ENCODE results near the gene DCDC1. TPM values are rescaled to one million over a fixed set of nuclear protein-coding genes. Genes with fewer than 3 reads are reported as not detected.

DCDC1 gene
- polyA plus RNA-seq, 2 of the 4 experiments (the other 2 are of a cell fraction): 2.8 to 9.5 TPM

DNA sequence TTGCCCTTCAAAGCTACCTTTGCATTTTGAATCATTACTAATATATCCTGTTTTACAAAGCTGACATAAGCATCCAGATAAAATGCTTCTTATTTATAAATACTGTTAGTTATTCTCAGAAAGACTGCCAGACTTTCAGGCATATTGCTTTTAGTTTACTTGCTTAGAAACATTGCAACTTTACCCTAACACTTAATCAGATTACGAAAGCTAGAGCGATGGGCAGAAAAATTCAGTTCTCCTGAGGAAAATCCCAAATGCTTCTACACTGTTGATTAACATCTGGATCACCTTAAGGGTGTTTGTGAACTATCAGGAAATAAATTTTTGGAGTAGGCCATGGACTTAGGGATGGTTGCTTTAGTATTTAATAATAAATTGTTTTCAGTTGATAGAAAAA, 493.7 kb downstream of the DCDC1 start (continued):
- TF ChIP-seq, protein P1, sequence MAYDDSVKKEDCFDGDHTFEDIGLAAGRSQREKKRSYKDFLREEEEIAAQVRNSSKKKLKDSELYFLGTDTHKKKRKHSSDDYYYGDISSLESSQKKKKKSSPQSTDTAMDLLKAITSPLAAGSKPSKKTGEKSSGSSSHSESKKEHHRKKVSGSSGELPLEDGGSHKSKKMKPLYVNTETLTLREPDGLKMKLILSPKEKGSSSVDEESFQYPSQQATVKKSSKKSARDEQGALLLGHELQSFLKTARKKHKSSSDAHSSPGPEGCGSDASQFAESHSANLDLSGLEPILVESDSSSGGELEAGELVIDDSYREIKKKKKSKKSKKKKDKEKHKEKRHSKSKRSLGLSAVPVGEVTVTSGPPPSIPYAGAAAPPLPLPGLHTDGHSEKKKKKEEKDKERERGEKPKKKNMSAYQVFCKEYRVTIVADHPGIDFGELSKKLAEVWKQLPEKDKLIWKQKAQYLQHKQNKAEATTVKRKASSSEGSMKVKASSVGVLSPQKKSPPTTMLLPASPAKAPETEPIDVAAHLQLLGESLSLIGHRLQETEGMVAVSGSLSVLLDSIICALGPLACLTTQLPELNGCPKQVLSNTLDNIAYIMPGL (CRISPR knock-in tag; IDR thresholded peaks at IDR 0.05; ENCODE audit: borderline replicate concordance): no peak
- TF ChIP-seq CHD2 (IDR thresholded peaks at IDR 0.05; ENCODE audit: low read length, partially characterized antibody): no peak
- TF ChIP-seq, protein P2, sequence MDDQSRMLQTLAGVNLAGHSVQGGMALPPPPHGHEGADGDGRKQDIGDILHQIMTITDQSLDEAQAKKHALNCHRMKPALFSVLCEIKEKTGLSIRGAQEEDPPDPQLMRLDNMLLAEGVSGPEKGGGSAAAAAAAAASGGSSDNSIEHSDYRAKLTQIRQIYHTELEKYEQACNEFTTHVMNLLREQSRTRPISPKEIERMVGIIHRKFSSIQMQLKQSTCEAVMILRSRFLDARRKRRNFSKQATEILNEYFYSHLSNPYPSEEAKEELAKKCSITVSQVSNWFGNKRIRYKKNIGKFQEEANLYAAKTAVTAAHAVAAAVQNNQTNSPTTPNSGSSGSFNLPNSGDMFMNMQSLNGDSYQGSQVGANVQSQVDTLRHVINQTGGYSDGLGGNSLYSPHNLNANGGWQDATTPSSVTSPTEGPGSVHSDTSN (IDR thresholded peaks at IDR 0.05): no peak

DNA sequence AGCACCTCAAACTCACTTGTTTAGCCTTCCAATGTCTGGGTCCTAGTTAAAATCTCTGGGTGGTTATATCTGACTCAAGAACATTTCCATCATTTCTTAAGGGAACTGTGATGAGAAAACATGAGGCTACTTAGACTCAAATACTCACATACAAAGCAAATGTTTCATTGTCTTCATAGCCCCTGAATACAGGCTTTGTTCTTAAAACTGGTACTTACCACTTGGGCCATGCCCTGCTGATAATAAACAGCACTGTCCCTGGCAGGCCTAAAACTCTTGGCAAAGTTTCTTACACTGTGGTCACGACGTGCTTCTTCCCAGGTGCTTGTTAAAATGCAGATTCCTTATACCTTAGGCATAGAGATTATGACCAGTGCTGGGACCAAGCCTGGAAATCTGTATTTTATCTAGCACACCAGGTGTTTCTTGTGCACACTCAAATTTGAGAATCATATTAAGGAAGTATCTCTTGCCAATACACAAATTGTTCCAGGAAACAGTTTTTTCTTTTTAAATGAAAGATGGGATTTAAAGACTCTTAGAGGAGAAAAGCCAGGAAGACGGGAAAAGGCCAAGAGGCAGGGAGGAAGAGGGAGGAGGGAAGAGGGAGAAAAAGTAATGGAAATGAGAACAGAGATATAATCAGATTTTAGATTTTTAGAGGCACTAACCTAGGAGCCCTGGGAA, 495.5 kb downstream of the DCDC1 start:
- no peak for ATAC-seq
- Histone ChIP-seq H3K4me2 (no peak overlapping the region), H3K4me3 (no peak overlapping the region), H3K27ac (no peak overlapping the region), H3K4me1 (no peaks in the 10 kb centered on the region), H3K9me3 (no peaks in the 10 kb centered on the region)
- CTCF ChIA-PET: no interaction called here
- no peak for FAIRE-seq
- WGBS (ENCODE audit: missing lambda C conversion rate): 26% methylated on average over 3 of the region's 3 CpGs
- no peak for TF ChIP-seq SREBF2 (IDR thresholded peaks at IDR 0.05)
- TF ChIP-seq, protein P1 (CRISPR knock-in tag; IDR thresholded peaks at IDR 0.05; ENCODE audit: borderline replicate concordance): no peak
- no peak for DNase-seq (ENCODE audit: low read depth in 1 of 2, low spot score in 1 of 2)
- POLR2A ChIA-PET: no interaction called here

DNA sequence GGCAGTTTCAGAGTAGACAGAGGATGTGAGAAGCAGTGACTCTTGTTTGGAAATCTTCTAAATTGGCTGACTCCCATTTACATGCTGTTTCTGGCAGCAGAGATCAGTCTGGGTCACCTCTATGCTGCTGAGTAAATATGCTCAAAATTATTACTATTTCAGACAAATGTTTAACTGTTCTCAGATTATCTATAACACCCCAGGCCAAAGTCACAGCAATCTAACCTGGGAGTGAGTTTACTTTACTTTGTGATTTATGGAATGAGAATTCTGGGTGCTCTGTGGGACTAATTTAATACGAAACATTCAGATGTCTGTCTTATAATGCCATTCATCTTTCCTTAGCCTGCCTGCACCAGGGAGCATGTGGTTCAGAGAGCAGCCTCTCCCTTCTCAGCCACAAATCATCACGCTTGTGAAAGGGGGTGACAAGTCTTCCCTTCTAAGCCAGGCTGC, 500.9 kb downstream of the DCDC1 start:
- 39% methylated on average over 2 of the region's 2 CpGs for WGBS (ENCODE audit: missing lambda C conversion rate)
- FAIRE-seq (no peak), DNase-seq (ENCODE audit: low read depth in 1 of 2, low spot score in 1 of 2) (no peak), ATAC-seq (no peak)
- TF ChIP-seq RCOR1 (IDR thresholded peaks at IDR 0.05; ENCODE audit: low read depth, low read length) (no peak), PHF8 (IDR thresholded peaks at IDR 0.05; ENCODE audit: borderline replicate concordance, low read depth) (no peak), EHMT2 (IDR thresholded peaks at IDR 0.05; ENCODE audit: low read depth) (no peak), MAZ (IDR thresholded peaks at IDR 0.05; ENCODE audit: borderline replicate concordance, low read depth, low read length) (no peak), SMC3 (IDR thresholded peaks at IDR 0.05) (no peak), CHD4 (IDR thresholded peaks at IDR 0.05; ENCODE audit: borderline replicate concordance) (no peak), CHD2 (IDR thresholded peaks at IDR 0.05; ENCODE audit: low read length, partially characterized antibody) (no peak), MYC (IDR thresholded peaks at IDR 0.05; ENCODE audit: borderline replicate concordance, low read length) (no peak), NR3C1 (IDR thresholded peaks at IDR 0.05) (no peak), RFX5 (IDR thresholded peaks at IDR 0.05) (no peak), GATA3 (IDR thresholded peaks at IDR 0.05; ENCODE audit: borderline replicate concordance) (no peak), RARB (CRISPR knock-in tag; IDR thresholded peaks at IDR 0.05) (no peak), SREBF2 (IDR thresholded peaks at IDR 0.05) (no peak)
- TF ChIP-seq, protein P3, sequence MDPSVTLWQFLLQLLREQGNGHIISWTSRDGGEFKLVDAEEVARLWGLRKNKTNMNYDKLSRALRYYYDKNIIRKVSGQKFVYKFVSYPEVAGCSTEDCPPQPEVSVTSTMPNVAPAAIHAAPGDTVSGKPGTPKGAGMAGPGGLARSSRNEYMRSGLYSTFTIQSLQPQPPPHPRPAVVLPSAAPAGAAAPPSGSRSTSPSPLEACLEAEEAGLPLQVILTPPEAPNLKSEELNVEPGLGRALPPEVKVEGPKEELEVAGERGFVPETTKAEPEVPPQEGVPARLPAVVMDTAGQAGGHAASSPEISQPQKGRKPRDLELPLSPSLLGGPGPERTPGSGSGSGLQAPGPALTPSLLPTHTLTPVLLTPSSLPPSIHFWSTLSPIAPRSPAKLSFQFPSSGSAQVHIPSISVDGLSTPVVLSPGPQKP (IDR thresholded peaks at IDR 0.05; ENCODE audit: low read depth, low read length): no peak
- TF ChIP-seq, protein P4, sequence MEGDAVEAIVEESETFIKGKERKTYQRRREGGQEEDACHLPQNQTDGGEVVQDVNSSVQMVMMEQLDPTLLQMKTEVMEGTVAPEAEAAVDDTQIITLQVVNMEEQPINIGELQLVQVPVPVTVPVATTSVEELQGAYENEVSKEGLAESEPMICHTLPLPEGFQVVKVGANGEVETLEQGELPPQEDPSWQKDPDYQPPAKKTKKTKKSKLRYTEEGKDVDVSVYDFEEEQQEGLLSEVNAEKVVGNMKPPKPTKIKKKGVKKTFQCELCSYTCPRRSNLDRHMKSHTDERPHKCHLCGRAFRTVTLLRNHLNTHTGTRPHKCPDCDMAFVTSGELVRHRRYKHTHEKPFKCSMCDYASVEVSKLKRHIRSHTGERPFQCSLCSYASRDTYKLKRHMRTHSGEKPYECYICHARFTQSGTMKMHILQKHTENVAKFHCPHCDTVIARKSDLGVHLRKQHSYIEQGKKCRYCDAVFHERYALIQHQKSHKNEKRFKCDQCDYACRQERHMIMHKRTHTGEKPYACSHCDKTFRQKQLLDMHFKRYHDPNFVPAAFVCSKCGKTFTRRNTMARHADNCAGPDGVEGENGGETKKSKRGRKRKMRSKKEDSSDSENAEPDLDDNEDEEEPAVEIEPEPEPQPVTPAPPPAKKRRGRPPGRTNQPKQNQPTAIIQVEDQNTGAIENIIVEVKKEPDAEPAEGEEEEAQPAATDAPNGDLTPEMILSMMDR (IDR thresholded peaks at IDR 0.05): no peak
- TF ChIP-seq, protein P5, sequence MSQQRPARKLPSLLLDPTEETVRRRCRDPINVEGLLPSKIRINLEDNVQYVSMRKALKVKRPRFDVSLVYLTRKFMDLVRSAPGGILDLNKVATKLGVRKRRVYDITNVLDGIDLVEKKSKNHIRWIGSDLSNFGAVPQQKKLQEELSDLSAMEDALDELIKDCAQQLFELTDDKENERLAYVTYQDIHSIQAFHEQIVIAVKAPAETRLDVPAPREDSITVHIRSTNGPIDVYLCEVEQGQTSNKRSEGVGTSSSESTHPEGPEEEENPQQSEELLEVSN (IDR thresholded peaks at IDR 0.05; ENCODE audit: borderline replicate concordance, low read depth): no peak
- TF ChIP-seq, protein P6, sequence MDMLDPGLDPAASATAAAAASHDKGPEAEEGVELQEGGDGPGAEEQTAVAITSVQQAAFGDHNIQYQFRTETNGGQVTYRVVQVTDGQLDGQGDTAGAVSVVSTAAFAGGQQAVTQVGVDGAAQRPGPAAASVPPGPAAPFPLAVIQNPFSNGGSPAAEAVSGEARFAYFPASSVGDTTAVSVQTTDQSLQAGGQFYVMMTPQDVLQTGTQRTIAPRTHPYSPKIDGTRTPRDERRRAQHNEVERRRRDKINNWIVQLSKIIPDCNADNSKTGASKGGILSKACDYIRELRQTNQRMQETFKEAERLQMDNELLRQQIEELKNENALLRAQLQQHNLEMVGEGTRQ (IDR thresholded peaks at IDR 0.05): no peak
- ChIA-PET CTCF (no interaction called here), POLR2A (no interaction called here)
- Histone ChIP-seq H3K27ac (no peak overlapping the region), H3K4me3 (no peak overlapping the region), H3K4me2 (no peak overlapping the region), H3K4me1 (no peaks in the 10 kb centered on the region), H3K9me3 (no peaks in the 10 kb centered on the region)

All from A549 (cell line).